ENCODE results near the gene FOSL1.

The FOSL1 gene

GRCh38 chr11:65917434-65918210, 17.4 kb upstream of the FOSL1 start:
- ATAC-seq (replicated peaks) (no peak), DNase-seq (no peak)
- Mint-ChIP-seq H3K36me3 (ENCODE audit: insufficient read depth) (peaks cover 44% of the 10 kb centered on the region), H3K4me1 (ENCODE audit: low read depth in 2 of 2) (peaks cover 33 to 38% of the 10 kb centered on the region in 2 donors), H3K4me3 (peak overlapping the region; percentile 91 to 92), H3K27me3 (no peaks in the 10 kb centered on the region), H3K9me3 (no peaks in the 10 kb centered on the region), H3K27ac (peak overlapping the region; percentile 56 to 81)

GRCh38 chr11:65917077-65917433, 16.9 kb upstream of the FOSL1 start:
- H3K4me3 Mint-ChIP-seq, result peak overlapping the region; percentile 91 to 92
- peaks cover 38% of the 10 kb centered on the region for H3K36me3 Mint-ChIP-seq (ENCODE audit: insufficient read depth)
- H3K27ac Mint-ChIP-seq, result peak overlapping the region; percentile 56 to 81
- ATAC-seq (replicated peaks), result no peak
- no peaks in the 10 kb centered on the region for H3K9me3 Mint-ChIP-seq
- DNase-seq, result no peak
- peaks cover 0 to under 1% of the 10 kb centered on the region in 2 donors for H3K27me3 Mint-ChIP-seq
- H3K4me1 Mint-ChIP-seq (ENCODE audit: low read depth in 2 of 2), result peaks cover 33% of the 10 kb centered on the region in 2 donors

GRCh38 chr11:65916391-65916790, 16.2 kb upstream of the FOSL1 start:
- DNase-seq (no peak), ATAC-seq (replicated peaks) (no peak)
- H3K9me3 Mint-ChIP-seq, result no peaks in the 10 kb centered on the region
- H3K27me3 Mint-ChIP-seq, result peaks cover 5 to 7% of the 10 kb centered on the region in 2 donors
- H3K4me1 Mint-ChIP-seq (ENCODE audit: low read depth in 2 of 2), result peaks cover 31 to 32% of the 10 kb centered on the region in 2 donors
- peak overlapping the region; percentile 91 to 92 for H3K4me3 Mint-ChIP-seq
- peak overlapping the region in 1 of 2 donors; percentile 81 for H3K27ac Mint-ChIP-seq
- H3K36me3 Mint-ChIP-seq (ENCODE audit: insufficient read depth), result peaks cover 31% of the 10 kb centered on the region

GRCh38 chr11:65915821-65916251, 15.6 kb upstream of the FOSL1 start:
- H3K4me1 Mint-ChIP-seq (ENCODE audit: low read depth in 2 of 2), result peaks cover 31 to 32% of the 10 kb centered on the region in 2 donors

GRCh38 chr11:65915101-65915820, 15.1 kb upstream of the FOSL1 start:
- no peak for DNase-seq
- Mint-ChIP-seq H3K27me3 (peaks cover 6 to 9% of the 10 kb centered on the region in 2 donors), H3K27ac (peak overlapping the region; percentile 49 to 81), H3K9me3 (no peaks in the 10 kb centered on the region), H3K36me3 (ENCODE audit: insufficient read depth) (peaks cover 26% of the 10 kb centered on the region), H3K4me3 (no peak overlapping the region), H3K4me1 (ENCODE audit: low read depth in 2 of 2) (peaks cover 29 to 31% of the 10 kb centered on the region in 2 donors)
- ATAC-seq (replicated peaks), result no peak

More at GRCh38 chr11:65915821-65916251, 15.6 kb upstream of the FOSL1 start:
- DNase-seq, result no peak
- Mint-ChIP-seq H3K27me3 (peaks cover 6 to 9% of the 10 kb centered on the region in 2 donors), H3K9me3 (no peaks in the 10 kb centered on the region), H3K36me3 (ENCODE audit: insufficient read depth) (peaks cover 26% of the 10 kb centered on the region), H3K4me3 (no peak overlapping the region), H3K27ac (peak overlapping the region in 1 of 2 donors; percentile 81)
- ATAC-seq (replicated peaks), result no peak

- no peak for DNase-seq
- Mint-ChIP-seq H3K9me3 (no peaks in the 10 kb centered on the region), H3K4me1 (ENCODE audit: low read depth in 2 of 2) (peaks cover 24 to 31% of the 10 kb centered on the region in 2 donors), H3K27ac (no peak overlapping the region), H3K4me3 (no peak overlapping the region), H3K36me3 (ENCODE audit: insufficient read depth) (peaks cover 5% of the 10 kb centered on the region), H3K27me3 (peaks cover 13 to 18% of the 10 kb centered on the region in 2 donors)
- ATAC-seq (replicated peaks), result no peak
These were observed 12.7 kb upstream of the FOSL1 start for GRCh38 chr11:65912845-65913244.

GRCh38 chr11:65911682-65912568, 11.7 kb upstream of the FOSL1 start:
- ATAC-seq (replicated peaks) (no peak), DNase-seq (no peak)
- no peak overlapping the region for H3K4me3 Mint-ChIP-seq
- H3K4me1 Mint-ChIP-seq (ENCODE audit: low read depth in 2 of 2), result peaks cover 20 to 26% of the 10 kb centered on the region in 2 donors
- H3K27ac Mint-ChIP-seq, result no peak overlapping the region
- H3K27me3 Mint-ChIP-seq, result peaks cover 13 to 18% of the 10 kb centered on the region in 2 donors
- peaks cover under 1% of the 10 kb centered on the region for H3K36me3 Mint-ChIP-seq (ENCODE audit: insufficient read depth)
- H3K9me3 Mint-ChIP-seq, result no peaks in the 10 kb centered on the region

- peaks cover 5% of the 10 kb centered on the region for H3K36me3 Mint-ChIP-seq (ENCODE audit: insufficient read depth)
- no peak overlapping the region for H3K27ac Mint-ChIP-seq
- H3K4me3 Mint-ChIP-seq, result no peak overlapping the region
- H3K4me1 Mint-ChIP-seq (ENCODE audit: low read depth in 2 of 2), result peaks cover 0 to 6% of the 10 kb centered on the region in 2 donors
- ATAC-seq (replicated peaks) (no peak), DNase-seq (no peak)
- no peaks in the 10 kb centered on the region for H3K9me3 Mint-ChIP-seq
- H3K27me3 Mint-ChIP-seq, result peaks cover 13 to 18% of the 10 kb centered on the region in 2 donors
These were observed 7.7 kb upstream of the FOSL1 start for GRCh38 chr11:65907878-65908277.

GRCh38 chr11:65906602-65907001, 6.4 kb upstream of the FOSL1 start:
- Mint-ChIP-seq H3K9me3 (no peaks in the 10 kb centered on the region), H3K27me3 (peaks cover 10 to 14% of the 10 kb centered on the region in 2 donors), H3K4me1 (ENCODE audit: low read depth in 2 of 2) (peaks cover 6 to 15% of the 10 kb centered on the region in 2 donors), H3K4me3 (no peak overlapping the region), H3K27ac (no peak overlapping the region), H3K36me3 (ENCODE audit: insufficient read depth) (peaks cover 15% of the 10 kb centered on the region)
- DNase-seq (no peak), ATAC-seq (replicated peaks) (no peak)

GRCh38 chr11:65903715-65904114, 3.5 kb upstream of the FOSL1 start:
- H3K9me3 Mint-ChIP-seq, result no peaks in the 10 kb centered on the region
- peaks cover 7 to 12% of the 10 kb centered on the region in 2 donors for H3K4me1 Mint-ChIP-seq (ENCODE audit: low read depth in 2 of 2)
- H3K27me3 Mint-ChIP-seq, result peaks cover 0 to under 1% of the 10 kb centered on the region in 2 donors
- ATAC-seq (replicated peaks) (no peak), DNase-seq (no peak)
- no peak overlapping the region for H3K27ac Mint-ChIP-seq
- peaks cover 18% of the 10 kb centered on the region for H3K36me3 Mint-ChIP-seq (ENCODE audit: insufficient read depth)
- no peak overlapping the region for H3K4me3 Mint-ChIP-seq

GRCh38 chr11:65903068-65903481, 2.9 kb upstream of the FOSL1 start:
- Mint-ChIP-seq H3K27me3 (no peaks in the 10 kb centered on the region), H3K27ac (no peak overlapping the region), H3K9me3 (no peaks in the 10 kb centered on the region), H3K4me1 (ENCODE audit: low read depth in 2 of 2) (peaks cover 7 to 14% of the 10 kb centered on the region in 2 donors), H3K4me3 (no peak overlapping the region), H3K36me3 (ENCODE audit: insufficient read depth) (peaks cover 18% of the 10 kb centered on the region)
- no peak for DNase-seq
- ATAC-seq (replicated peaks), result no peak

GRCh38 chr11:65900899-65901180, 652 bp upstream of the FOSL1 start:
- peak overlapping the region; percentile 59 to 69 for H3K4me3 Mint-ChIP-seq
- peak overlapping the region; percentile 16 to 77 for H3K27ac Mint-ChIP-seq
- H3K36me3 Mint-ChIP-seq (ENCODE audit: insufficient read depth), result peaks cover 18% of the 10 kb centered on the region
- no peak for ATAC-seq (replicated peaks)
- H3K4me1 Mint-ChIP-seq (ENCODE audit: low read depth in 2 of 2), result peaks cover 7 to 14% of the 10 kb centered on the region in 2 donors
- H3K27me3 Mint-ChIP-seq, result no peaks in the 10 kb centered on the region
- DNase-seq, result no peak
- no peaks in the 10 kb centered on the region for H3K9me3 Mint-ChIP-seq
